Uterus (tissue), 4 donors: Measurements from ENCODE around the gene BRINP3. TPM values are rescaled to one million over a fixed set of nuclear protein-coding genes. Genes with fewer than 3 reads are reported as not detected.

Experiments
- DNase-seq, 2 donors: peaks; one replicate each; pipeline ENCODE4 v3.0.0-alpha.2; 2019 to 2020
- H3K27ac ChIP-seq, 2 donors: fragments of 200-600 bp; sonication (generic); 1 replicate in 1 of 2; 2 replicates in 1 of 2; pipeline ENCODE4 v1.5.1; 2016 to 2018
- H3K27me3 ChIP-seq, 2 donors: fragments of 200-600 bp; sonication (generic); one replicate each; pipeline ENCODE4 v1.5.1; 2018 to 2019; ENCODE audit warnings: control low read depth in 1 of 2
- H3K36me3 ChIP-seq, 2 donors: fragments of 200-600 bp; sonication (generic); one replicate each; pipeline ENCODE4 v1.5.1; 2019; ENCODE audit warnings: control low read depth in 1 of 2
- H3K4me1 ChIP-seq, 2 donors: fragments of 200-600 bp; sonication (generic); one replicate each; pipeline ENCODE4 v1.5.1; 2018 to 2019; ENCODE audit warnings: control low read depth in 1 of 2
- H3K4me3 ChIP-seq, 2 donors: fragments of 200-600 bp; sonication (generic); 1 replicate in 1 of 2; 2 replicates in 1 of 2; pipeline ENCODE4 v1.5.1; 2018 to 2019; ENCODE audit warnings: mild to moderate bottlenecking in 1 of 2
- H3K9me3 ChIP-seq, 2 donors: fragments of 200-600 bp; sonication (generic); one replicate each; pipeline ENCODE4 v1.5.1; 2019; ENCODE audit warnings: control low read depth in 1 of 2
- POLR2A ChIP-seq, 2 donors: fragments of 450-650 bp; IDR thresholded peaks; one replicate each; pipeline ENCODE4 v1.6.1; 2016; ENCODE audit warnings: antibody characterized with exemption in 2 of 2, mild to moderate bottlenecking in 1 of 2, moderate library complexity in 1 of 2
- intact Hi-C: fragments of 100-400 bp; cut with DNase I; formaldehyde crosslinking; loops from one replicate; pipeline ENCODE4 v1.15.1; 2023; ENCODE audit warnings: low total_unique reads
- total RNA-seq, 4 donors: library from RNA; depleted of rRNA in 3 of 4; stranded (reverse); fragments of >200 nt in 3 of 4; gene quantifications; one replicate each; pipeline versions ENCODE4 v1.1.0 to v1.2.4, GENCODE V29; 2014 to 2023
- TF ChIP-seq, protein P1 (sequence below), 4 experiments: fragments of 200-600 bp in 2 of 4; fragments of 450-650 bp in 2 of 4; sonication (generic) in 2 of 4; IDR thresholded peaks; one replicate each; pipeline ENCODE4 v1.5.1; 2016 to 2019; ENCODE audit warnings: antibody characterized with exemption in 4 of 4, mild to moderate bottlenecking in 2 of 4, moderate library complexity in 1 of 4
- donor health status: DM: yes; HTN: yes; CAD: no.

The BRINP3 gene
- total RNA-seq, 4 donors from 2014 or later, result under 0.01 to 39.7 (median 0.76) TPM; not detected in 1

DNA sequence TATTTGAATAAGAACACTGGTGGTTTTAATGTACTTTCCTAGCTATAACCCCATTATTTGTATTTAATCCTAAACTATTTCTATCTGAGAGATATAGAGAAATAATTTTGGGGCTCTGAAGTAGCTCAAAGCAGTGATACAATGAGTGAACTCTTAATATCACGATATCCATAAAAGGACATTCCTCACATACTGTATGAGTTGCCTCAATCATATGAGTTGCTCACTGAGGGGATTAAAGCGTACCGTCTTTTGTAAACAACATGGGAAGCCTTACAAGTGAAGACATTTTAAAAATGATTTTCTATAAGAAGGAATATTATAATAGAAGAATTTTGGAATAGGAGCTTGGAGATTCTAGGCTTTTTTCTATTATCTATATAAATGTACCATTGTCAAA is 21.5 kb downstream of the BRINP3 start:
- H3K9me3 ChIP-seq, result no peaks in the 10 kb centered on the region
- H3K4me1 ChIP-seq, result no peaks in the 10 kb centered on the region
- intact Hi-C loops, result no loop called here
- no peak overlapping the region for H3K27ac ChIP-seq
- no peaks in the 10 kb centered on the region for H3K36me3 ChIP-seq
- no peak for DNase-seq
- no peaks in the 10 kb centered on the region for H3K27me3 ChIP-seq
- H3K4me3 ChIP-seq, result no peak overlapping the region
- TF ChIP-seq, protein P1, sequence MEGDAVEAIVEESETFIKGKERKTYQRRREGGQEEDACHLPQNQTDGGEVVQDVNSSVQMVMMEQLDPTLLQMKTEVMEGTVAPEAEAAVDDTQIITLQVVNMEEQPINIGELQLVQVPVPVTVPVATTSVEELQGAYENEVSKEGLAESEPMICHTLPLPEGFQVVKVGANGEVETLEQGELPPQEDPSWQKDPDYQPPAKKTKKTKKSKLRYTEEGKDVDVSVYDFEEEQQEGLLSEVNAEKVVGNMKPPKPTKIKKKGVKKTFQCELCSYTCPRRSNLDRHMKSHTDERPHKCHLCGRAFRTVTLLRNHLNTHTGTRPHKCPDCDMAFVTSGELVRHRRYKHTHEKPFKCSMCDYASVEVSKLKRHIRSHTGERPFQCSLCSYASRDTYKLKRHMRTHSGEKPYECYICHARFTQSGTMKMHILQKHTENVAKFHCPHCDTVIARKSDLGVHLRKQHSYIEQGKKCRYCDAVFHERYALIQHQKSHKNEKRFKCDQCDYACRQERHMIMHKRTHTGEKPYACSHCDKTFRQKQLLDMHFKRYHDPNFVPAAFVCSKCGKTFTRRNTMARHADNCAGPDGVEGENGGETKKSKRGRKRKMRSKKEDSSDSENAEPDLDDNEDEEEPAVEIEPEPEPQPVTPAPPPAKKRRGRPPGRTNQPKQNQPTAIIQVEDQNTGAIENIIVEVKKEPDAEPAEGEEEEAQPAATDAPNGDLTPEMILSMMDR (IDR thresholded peaks at IDR 0.05), result no peak
- no peak for TF ChIP-seq POLR2A (IDR thresholded peaks at IDR 0.05)

DNA sequence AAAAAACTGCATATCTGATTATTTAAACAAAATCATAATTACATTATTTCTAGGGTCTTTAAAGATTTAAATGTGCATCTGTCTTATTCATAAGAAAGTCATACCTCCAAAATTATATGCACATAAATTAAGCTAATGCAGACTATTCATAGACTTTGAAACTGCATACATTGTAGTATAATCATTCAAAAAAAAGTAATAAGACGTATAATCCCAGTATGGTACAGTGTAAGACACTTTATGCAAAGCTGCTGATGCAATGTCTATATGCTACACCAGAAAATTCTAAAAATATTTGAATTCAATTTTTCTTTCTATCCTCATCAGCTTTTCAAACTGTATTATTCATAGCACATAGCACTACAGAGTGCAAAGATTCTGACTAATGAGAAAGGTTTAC is 22.0 kb downstream of the BRINP3 start:
- Histone ChIP-seq H3K9me3 (no peaks in the 10 kb centered on the region), H3K4me1 (no peaks in the 10 kb centered on the region), H3K4me3 (no peak overlapping the region), H3K27me3 (no peaks in the 10 kb centered on the region), H3K36me3 (no peaks in the 10 kb centered on the region), H3K27ac (no peak overlapping the region)
- intact Hi-C loops, result no loop called here
- TF ChIP-seq, protein P1 (IDR thresholded peaks at IDR 0.05), result no peak
- no peak for TF ChIP-seq POLR2A (IDR thresholded peaks at IDR 0.05)
- no peak for DNase-seq

DNA sequence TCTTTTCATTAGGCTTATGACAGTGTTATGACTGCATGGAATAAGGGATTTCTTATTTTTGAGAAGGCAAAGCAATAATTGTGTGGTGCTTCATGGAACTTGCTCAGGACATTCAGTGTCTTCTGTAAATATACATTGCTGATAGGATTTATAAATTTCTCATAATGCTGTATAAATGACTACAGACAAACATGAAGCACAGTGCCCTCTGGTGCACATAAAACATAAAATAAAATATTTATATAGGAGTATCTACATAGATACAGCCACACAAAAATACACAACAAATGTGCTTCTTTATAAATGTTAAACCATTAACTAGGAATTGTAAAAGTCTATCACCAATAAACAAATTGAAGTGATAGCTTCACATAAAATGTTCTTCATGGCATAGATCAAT is 24.1 kb downstream of the BRINP3 start:
- H3K9me3 ChIP-seq, result no peaks in the 10 kb centered on the region

DNA sequence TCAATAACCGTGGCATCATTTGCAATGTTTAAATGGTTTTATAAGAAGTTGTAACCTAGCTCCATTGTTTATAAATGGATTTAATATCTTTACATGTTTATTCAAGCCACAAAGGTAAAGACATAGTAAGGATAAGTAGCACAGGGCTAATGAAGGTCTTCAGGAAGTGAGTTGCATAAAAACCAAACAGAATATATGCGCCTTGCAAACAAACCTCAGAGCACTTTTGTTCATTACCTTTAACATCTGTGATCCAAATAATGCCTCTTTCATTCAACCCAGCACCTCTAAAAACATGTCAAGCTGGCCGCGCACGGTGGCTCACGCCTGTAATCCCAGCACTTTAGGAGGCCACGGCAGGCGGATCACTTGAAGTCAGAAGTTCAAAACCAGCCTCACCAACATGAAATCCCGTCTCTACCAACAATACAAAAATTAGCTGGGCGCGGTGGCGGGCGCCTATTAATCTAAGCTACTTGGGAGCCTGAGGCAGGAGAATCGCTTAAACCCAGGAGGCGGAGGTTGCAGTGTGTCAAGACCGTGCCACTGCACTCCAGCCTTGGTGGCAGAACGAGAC is 25.3 kb downstream of the BRINP3 start:
- H3K27me3 ChIP-seq, result no peaks in the 10 kb centered on the region
- intact Hi-C loops, result no loop called here
- no peaks in the 10 kb centered on the region for H3K4me1 ChIP-seq
- no peaks in the 10 kb centered on the region for H3K36me3 ChIP-seq
- DNase-seq, result no peak
- H3K9me3 ChIP-seq, result no peaks in the 10 kb centered on the region
- no peak for TF ChIP-seq POLR2A (IDR thresholded peaks at IDR 0.05)
- TF ChIP-seq, protein P1 (IDR thresholded peaks at IDR 0.05), result no peak
- H3K27ac ChIP-seq, result no peak overlapping the region
- no peak overlapping the region for H3K4me3 ChIP-seq

More for the DNA sequence above, 24.1 kb downstream of the BRINP3 start:
- Histone ChIP-seq H3K27ac (no peak overlapping the region), H3K27me3 (no peaks in the 10 kb centered on the region), H3K36me3 (no peaks in the 10 kb centered on the region), H3K4me3 (no peak overlapping the region), H3K4me1 (no peaks in the 10 kb centered on the region)
- intact Hi-C loops, result no loop called here
- no peak for DNase-seq
- TF ChIP-seq POLR2A (IDR thresholded peaks at IDR 0.05), result no peak
- TF ChIP-seq, protein P1 (IDR thresholded peaks at IDR 0.05), result no peak

DNA sequence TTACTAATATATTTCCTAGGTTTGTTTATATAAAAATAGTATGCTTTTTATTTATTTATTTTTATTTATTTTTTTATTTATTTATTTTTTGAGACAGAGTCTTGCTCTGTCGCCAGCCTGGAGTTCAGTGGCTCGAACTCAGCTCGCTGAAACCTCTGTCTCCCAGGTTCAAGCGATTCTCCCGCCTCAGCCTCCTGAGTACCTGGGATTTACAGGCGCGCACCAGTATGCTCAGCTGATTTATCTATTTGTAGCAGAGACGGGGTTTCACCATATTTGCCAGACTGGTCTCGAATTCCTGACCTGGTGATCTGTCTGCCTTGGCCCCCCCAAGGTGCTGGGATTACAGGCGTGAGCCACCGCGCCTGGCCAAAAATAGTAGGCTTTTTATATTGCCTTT is 33.2 kb downstream of the BRINP3 start:
- Histone ChIP-seq H3K36me3 (no peaks in the 10 kb centered on the region), H3K4me1 (no peaks in the 10 kb centered on the region), H3K27me3 (peaks cover 0 to 3% of the 10 kb centered on the region in 2 donors), H3K9me3 (no peaks in the 10 kb centered on the region), H3K4me3 (no peak overlapping the region), H3K27ac (no peak overlapping the region)
- no peak for TF ChIP-seq POLR2A (IDR thresholded peaks at IDR 0.05)
- TF ChIP-seq, protein P1 (IDR thresholded peaks at IDR 0.05), result no peak
- intact Hi-C loops, result no loop called here
- DNase-seq, result no peak
